HG02763 (cell line): ENCODE results near the gene EFEMP2.
A peak's percentile ranks its signal among the peaks of the same experiment; 100 is the strongest.

Source experiments
- ATAC-seq: cut with Tn5 transposase; IDR thresholded peaks from one replicate; pipeline ENCODE4 v1.9.1; 2021; ENCODE audit warnings: mild to moderate bottlenecking, moderate library complexity; ENCODE audit not compliant: unreplicated experiment

Gene EFEMP2

GRCh38 chr11:65872586-65873317, at the start of gene EFEMP2:
TSS of gene EFEMP2 (minus strand) at chr11:65872800. CDS start at chr11:65872354, 446 bp downstream.
- ATAC-seq, result no peak

GRCh38 chr11:65921876-65922275, 49.3 kb upstream of the EFEMP2 start:
- no peak for ATAC-seq

- ATAC-seq, result no peak
These were observed 48.5 kb upstream of the EFEMP2 start for GRCh38 chr11:65921033-65921555.

GRCh38 chr11:65920372-65920802, 47.8 kb upstream of the EFEMP2 start:
- ATAC-seq, result no peak

GRCh38 chr11:65919573-65920371, 47.2 kb upstream of the EFEMP2 start:
- ATAC-seq, result peak; percentile 49

GRCh38 chr11:65919141-65919572, 46.6 kb upstream of the EFEMP2 start, which contains the start of gene DRAP1:
TSS of gene DRAP1 (plus strand) at chr11:65919426. CDS start at chr11:65919502, 76 bp downstream.
- ATAC-seq, result peak; percentile 83

GRCh38 chr11:65918211-65919140, 45.9 kb upstream of the EFEMP2 start, which contains the start of gene C11orf68:
TSS of gene C11orf68 (minus strand) at chr11:65919062. CDS start at chr11:65919031, 31 bp downstream.
- ATAC-seq, result peak; percentile 59

DNA sequence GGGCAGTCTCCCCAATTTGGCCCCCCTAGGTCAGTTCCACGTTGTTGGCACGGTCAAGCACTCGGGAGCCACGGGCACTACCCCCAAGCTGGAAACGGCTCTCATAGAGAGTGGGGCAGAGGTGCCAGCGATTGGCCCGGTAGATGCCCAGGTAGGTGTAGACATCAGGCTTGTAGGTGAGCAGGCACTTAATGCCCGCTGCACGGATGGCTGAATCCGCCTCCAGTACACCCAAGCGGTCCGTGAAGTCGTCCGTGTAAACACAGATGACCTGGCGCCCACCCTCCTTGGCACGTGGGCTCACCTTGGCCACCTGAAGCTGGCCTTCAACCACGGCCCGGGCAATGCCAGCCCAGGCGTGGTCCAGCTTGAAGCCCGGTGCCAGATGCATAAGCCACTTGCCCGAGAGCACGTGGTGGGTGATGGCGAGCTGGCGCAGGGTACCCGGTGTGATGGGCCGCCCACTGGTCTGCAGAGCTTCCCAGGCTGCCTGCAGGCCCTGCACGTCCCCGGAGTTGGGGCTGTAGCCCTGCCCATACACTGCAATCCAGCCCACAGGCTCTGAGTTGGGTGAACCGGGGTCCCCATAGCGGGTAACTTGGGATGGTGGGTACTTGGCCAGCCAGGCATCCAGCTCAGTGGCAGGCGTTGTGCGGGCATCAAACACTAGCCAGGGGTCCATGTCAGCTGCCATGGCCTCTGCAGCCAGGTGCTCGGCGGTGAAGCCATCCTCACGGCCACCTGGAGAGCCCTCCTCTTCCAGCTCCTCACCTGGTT, 45.0 kb upstream of the EFEMP2 start:
- no peak for ATAC-seq

- ATAC-seq, result no peak
These were observed 44.5 kb upstream of the EFEMP2 start for GRCh38 chr11:65917077-65917433.

- ATAC-seq, result no peak
These were observed 43.8 kb upstream of the EFEMP2 start for GRCh38 chr11:65916391-65916790.

DNA sequence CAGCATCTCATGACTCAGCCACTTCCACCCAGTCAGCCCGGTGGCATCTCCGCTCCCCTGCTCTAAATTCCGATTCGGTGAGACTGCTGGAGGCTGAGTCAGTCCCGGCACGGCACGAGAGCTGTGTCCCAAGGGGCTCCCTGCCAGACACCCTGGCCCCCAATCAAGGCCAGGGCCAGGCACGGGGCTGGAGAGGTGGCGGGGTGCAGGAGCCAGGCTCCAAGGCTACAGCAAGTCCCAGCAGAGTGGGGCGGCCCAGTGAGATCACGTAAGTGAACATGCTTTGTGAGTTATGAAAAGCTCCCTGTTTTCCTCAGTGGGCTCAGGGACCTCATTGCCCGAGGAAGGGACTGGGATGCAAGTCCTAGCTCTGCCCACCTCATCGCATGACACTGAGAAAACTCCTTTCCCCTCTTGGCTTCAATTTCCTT, 43.2 kb upstream of the EFEMP2 start:
- ATAC-seq, result no peak

GRCh38 chr11:65915101-65915820, 42.7 kb upstream of the EFEMP2 start:
- ATAC-seq, result no peak

DNA sequence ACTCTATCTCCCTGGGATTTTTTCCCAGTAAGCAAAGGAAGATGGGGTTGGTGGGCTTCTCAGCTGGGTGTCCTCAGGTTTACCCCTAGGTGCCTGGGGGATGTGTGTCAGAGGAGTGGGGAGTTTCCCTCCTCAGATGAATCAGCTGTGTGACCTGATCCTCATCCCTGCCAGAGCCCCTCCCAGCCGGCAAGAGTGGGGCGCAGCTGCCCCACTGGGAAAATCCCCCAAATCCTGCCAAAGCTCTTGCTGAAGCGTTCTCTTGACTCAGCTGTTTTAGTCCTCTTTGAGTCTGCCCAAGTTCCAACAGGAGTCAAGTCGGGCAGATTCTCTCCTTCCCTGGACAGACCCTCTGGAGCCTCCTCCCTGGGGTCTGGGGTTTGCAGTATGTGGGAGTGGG, 40.2 kb upstream of the EFEMP2 start:
- ATAC-seq, result no peak

GRCh38 chr11:65911682-65912568, 39.3 kb upstream of the EFEMP2 start:
- ATAC-seq, result no peak

DNA sequence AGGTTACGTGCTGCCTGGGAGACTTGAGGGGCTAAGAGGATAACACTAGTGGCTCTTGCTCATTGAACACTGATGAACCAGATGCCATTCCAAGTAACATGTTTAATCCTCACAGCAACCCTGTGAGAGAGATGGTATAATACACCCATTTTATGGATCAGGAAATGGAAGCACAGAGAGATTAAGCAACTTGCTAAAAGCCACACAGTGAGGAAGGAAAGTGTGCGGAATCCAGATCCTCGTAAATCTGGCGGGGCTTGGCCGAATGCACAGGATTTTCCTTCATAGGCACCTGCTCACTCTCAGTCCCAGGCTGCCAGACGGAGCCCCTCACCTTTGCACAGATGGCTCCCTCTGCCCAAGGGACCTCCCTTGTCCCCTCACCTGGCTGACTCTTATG, 35.3 kb upstream of the EFEMP2 start:
- ATAC-seq, result no peak

- no peak for ATAC-seq
These were observed 34.0 kb upstream of the EFEMP2 start for GRCh38 chr11:65906602-65907001.

DNA sequence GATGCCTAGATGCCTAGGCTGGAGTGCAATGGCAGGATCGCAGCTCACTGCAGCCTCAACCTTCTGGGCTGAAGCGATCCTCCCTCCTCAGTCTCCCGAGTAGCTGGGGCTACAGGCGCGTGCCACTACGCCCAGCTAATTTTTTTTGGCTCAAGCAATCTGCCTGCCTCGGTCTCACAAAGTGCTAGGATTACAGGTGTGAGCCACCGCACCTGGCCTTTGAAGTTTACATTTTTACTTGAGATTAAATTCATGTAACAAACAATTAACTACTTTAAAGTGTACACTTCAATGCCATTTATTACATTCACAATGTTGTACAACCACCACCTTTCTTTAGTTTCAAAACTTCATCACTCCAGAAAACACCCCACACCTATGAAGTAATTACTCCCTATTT, 31.1 kb upstream of the EFEMP2 start:
- no peak for ATAC-seq

GRCh38 chr11:65903068-65903481, 30.5 kb upstream of the EFEMP2 start:
- ATAC-seq, result no peak
